GM19467 (cell line): Measurements from ENCODE around the gene IFNA10.
"Not testable (repeated sequence)": the region's sequence is repeated elsewhere in the genome, so short reads cannot be mapped to it uniquely, and the experiment has no call there.

ENCODE experiments used
- ATAC-seq: cut with Tn5 transposase; IDR thresholded peaks from one replicate; pipeline ENCODE4 v1.9.1; 2021; ENCODE audit warnings: mild to moderate bottlenecking, moderate library complexity; ENCODE audit not compliant: unreplicated experiment

The IFNA10 gene

GRCh38 chr9:21194867-21195776, 11.8 kb downstream of the IFNA10 start:
- ATAC-seq = peak; percentile 93

GRCh38 chr9:21187487-21187886, 19.5 kb downstream of the IFNA10 start, which contains the start of gene IFNA4:
Gene IFNA4 (minus strand): TSS chr9:21187587. CDS start chr9:21187531, 56 bp downstream.
- ATAC-seq = not testable (repeated sequence)

GRCh38 chr9:21182810-21183736, 23.9 kb downstream of the IFNA10 start:
- peak; percentile 92 for ATAC-seq

- no peak for ATAC-seq
Observed at GRCh38 chr9:21174671-21175070, 32.3 kb downstream of the IFNA10 start.

GRCh38 chr9:21172156-21172555, 34.8 kb downstream of the IFNA10 start:
- no peak for ATAC-seq

GRCh38 chr9:21171351-21171750, 35.6 kb downstream of the IFNA10 start:
- ATAC-seq = no peak

GRCh38 chr9:21166560-21166959, 40.4 kb downstream of the IFNA10 start, which contains the start of gene IFNA21:
Gene IFNA21 (minus strand): TSS chr9:21166660. CDS start chr9:21166612, 48 bp downstream.
- ATAC-seq = not testable (repeated sequence)

GRCh38 chr9:21165516-21165915, 41.4 kb downstream of the IFNA10 start:
- ATAC-seq = no peak

GRCh38 chr9:21160178-21160577, 46.8 kb downstream of the IFNA10 start:
- ATAC-seq = peak; percentile 91
